GM21423 (cell line): ENCODE results near the gene ATG7.
"Not testable (repeated sequence)": the region's sequence is repeated elsewhere in the genome, so short reads cannot be mapped to it uniquely, and the experiment has no call there.

Source experiments
- ATAC-seq: cut with Tn5 transposase; IDR thresholded peaks from one replicate; pipeline ENCODE4 v1.9.1; 2021; ENCODE audit warnings: mild to moderate bottlenecking, moderate library complexity; ENCODE audit not compliant: unreplicated experiment

Gene ATG7

DNA sequence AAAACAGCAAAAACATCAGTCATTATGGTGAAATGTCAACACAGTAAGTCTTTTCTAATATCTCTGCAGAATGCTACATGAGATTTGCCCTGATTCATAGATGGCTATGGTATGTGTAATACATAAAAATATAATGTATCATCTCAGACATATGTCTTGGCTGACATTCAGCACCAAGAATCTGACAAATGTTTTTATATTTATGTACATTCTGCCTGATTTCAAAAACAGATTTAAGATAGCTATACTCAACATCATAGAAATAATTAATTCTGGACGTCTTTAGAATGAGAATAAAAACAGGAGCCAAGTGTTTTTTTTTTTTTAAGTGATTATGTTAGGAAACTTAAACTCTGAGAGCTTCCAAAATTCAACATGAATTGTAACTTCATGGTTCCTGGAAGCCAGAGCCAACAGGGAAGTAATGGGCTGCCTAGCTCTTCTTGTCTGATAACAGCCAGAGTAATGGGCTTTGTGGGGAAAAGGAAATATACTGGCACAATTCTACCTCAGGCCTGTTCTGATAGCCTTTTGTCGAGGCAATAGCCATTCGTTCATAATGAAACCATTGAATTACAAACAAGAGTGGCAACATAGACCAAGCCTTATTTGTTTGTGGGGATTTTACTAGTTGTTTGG lies 187.1 kb downstream of the ATG7 start:
- no peak for ATAC-seq

DNA sequence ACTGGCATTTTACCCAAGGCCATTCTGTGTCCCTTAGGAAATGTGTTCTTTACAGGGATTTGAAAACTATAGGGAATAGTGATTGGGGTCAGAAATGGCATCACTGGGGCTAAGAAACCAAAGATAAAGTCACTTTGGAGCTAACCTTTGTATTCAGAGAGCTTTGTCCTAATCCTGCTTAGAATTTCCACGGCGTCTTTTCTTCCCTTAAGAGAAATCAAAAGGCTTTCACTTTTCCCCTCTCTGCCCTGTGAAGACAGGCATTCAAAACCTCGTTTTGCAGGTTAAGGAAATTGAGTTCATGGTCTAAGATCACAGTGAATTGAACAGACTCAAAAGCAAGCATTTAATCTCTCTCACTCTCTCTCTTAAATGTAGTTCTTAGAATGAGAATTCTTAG lies 189.0 kb downstream of the ATG7 start:
- ATAC-seq, result no peak

DNA sequence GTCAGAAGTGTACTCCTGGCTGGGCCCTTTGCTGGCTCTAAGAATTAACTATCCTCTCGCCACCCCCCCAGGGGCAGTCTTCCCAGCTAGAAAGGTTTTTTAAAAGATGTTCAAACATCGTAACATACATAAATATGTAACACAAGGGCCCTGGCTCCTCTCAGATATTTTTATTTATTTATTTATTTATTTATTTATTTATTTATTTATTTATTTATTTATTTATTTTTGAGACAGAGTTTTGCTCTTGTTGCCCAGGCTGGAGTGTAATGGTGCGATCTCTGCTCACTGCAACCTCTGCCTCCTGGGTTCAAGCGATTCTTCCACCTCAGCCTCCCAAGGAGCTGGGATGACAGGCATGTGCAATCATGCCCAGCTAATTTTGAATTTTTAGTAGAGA lies 190.5 kb downstream of the ATG7 start:
- ATAC-seq, result not testable (repeated sequence)

DNA sequence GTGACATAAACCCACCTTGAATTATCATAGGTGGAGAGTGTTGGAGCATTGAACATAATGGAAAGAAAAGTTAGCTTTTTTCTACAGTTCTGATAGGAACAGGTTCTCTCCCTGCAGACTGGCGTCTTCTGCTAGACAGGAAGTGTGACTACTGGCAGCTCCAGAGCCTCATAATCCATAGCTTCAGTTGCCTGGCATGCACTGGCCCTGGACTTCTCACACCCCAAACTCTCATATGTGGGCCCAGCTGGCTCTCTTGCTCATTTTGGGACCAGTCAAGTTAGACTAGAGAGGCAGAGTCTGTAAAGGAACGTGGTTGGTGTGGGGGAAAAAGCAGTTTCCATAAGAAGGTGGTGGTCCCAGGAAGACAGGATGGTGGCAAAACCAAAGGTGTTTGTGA lies 191.4 kb downstream of the ATG7 start:
- no peak for ATAC-seq

DNA sequence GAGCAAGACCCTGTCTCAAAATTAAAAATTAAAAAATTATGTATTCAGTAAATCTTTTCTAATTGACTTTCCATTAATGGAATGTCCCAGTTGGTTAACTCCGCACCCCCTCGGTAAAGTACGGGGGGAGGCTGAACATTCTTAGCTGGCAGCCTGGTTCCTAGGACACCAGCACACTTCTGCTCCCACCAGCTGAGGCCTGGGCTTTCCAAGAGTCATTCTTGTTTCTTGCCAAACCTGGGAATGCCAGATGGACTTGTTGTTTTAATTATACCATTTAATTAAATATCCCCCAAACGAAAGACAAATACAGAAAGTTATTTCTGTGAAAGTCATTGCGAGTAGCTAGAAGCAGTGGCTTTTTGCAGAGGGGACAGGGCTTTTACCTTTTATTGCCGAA lies 192.2 kb downstream of the ATG7 start:
- no peak for ATAC-seq

DNA sequence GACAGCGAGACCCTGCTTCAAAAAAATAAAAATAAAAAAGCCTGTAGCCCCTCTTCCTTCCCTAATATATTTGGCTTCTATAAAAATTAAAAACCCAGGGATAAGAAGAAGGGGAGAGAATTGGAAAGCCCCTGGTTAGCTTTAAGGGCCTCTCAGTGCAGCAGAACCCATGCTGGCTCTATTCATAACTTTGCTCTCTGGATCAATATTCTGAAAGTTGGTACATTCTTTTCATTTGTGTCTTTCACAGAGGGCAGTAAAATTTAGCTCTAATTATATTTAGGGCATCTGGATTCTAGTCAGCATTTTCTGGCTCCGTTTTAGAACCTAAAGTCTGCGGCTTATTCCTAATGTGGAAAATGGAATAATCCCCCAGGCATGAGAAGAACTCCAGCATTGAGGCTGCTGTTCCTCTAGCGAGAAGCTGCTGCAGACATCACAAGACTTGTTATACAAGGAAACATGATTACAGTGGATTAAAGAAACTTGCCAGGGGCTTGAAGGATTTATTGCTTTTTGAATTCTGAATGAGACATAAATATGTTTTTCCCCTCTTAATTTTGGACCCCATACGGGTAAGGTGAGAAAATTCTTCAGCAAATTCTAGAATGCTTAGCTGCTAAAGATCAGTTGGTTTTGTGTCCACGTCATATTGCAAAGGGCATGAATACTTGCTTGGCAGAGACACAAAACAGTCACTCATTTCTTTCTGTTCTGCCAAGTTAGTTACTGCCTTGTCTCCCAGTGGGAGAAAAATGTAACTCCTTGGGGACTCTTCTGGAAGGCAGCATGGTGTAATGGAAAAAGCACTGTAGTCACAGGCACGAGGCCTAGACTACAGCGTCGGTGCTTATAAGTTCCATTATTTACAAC lies 193.8 kb downstream of the ATG7 start:
- no peak for ATAC-seq

DNA sequence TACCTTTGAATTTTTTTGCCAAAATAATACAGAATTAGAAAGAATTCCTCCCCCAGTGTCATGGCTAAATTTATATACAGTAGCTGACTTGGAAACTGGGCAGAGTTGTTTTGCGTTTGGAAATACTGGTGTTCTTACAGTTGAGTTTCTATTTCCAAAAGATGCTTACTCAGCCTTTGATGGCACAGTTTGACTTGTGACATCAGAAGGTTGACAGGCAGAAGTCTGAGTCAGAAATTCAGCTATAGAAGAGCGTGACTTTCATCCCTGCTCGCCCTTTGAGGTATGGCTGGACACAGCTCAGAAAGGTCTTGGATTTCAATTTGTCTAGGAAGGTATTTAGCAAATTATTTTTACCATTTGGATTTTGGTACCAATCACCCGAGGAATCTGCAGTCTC lies 195.7 kb downstream of the ATG7 start:
- ATAC-seq, result no peak

DNA sequence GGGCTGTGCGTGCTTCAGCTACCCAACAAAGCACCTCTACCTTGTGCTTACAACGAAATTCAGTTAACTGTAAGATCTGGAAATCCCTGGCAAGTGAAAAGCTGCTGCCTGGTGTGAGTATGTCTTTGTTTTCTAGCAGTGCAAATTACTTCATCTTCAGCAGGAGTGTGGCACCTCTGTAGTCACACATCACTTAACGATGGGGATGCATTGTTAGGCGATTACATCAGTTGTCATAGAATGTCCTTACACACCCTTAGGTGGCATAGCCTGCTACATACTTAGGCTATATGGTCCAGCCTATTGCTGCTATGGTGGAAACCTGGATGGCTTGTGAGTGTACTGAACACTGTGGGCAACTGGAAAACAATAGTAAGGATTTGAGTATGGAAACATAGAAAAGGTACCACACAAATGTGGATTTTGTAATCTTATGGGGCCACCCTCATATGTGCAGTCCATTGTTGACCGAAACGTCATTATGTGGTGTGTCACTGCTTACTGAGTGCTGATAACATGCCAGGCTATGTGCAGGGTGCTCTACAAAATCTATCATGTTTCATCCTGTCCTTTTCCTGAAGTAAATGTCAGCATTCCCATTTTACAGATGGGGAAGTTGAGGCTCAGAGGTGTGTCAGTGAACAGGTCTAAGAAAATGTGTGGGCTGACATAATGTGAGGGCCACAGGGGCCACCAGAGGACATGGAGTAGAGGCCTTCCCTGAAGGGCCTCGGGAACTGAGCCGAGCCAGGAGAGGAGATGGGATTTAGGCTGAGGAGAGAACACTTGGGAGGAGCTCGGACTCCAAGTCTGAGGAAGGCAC lies 198.0 kb downstream of the ATG7 start:
- no peak for ATAC-seq

DNA sequence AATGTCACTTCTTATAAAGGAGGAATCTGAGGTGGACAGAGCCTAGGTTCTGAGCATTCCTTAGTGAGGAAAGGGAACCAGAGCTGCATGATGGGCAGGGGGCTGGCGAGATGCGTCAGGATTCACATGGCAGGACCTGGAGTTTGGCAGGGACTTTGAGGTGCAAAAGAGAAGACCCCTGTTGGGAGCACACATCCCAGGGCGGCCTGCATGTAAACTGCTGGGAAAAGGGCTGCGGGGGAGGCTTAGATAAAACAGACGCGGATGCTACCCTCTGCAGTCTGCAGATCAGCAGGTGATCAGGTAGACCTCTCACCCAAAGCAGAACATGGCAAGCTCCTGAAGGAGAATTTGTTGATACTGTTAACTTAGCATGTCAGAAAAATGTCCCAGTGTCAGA lies 203.1 kb downstream of the ATG7 start:
- ATAC-seq, result no peak

DNA sequence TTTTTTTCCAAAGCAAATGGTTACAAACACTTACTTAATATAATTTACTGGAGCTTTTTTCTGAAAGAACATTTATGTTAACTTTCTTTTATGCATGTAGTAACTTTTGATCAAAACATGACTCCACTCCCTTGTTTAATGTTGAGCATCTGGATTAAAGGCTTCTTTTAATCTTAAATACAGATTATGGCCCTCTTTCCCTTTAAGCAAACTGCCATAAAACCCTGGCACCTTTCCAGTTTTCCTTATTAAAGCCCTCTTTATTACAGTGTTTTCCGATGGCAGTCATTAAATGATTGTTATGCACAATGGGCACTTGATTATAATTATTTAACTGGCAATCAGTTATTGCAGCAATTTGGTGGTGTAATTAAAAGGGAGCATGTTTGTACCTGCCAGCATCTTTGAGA lies 204.5 kb downstream of the ATG7 start:
- ATAC-seq, result no peak

DNA sequence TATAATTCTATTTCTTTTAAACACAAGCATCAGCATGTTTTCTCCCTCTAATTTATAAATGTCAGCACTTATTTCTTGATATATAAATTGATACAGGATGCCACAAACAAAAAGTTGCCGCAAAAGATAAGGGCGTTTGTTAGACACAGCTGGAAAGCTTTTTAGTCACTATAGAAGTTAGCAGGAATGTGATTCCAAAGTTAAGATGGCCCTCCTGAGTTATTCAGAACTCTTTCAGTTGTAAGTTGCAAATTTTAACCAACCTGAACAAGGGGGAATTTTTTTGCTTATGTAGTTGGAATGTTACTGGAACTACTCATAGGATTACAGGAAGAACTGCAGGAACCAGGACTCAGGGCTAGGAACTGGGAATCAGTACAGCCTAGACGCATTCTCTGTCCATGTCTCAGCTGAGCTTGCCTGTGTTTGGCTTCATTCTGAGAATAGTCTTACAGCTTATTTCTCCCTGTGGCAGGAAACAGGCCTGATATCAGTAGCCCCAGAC lies 205.3 kb downstream of the ATG7 start:
- ATAC-seq, result no peak

DNA sequence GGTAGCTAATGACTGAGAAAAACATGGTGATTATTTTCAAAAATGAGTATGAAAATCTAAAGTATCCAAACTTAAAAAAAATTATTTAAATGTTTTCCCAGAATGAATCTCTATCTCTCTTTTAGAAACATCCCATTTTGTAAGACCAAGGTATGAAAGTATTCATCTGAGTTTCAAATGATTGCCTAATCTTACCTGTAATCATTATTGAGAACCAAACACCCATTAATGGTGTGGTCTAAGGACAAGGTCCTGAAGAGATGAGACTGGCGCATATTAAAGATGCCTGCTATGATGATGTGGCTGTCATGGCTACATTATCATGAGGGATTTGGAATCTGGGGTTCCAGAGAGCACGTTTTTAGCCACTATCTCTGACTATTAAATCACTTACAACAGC lies 206.0 kb downstream of the ATG7 start:
- ATAC-seq, result no peak

DNA sequence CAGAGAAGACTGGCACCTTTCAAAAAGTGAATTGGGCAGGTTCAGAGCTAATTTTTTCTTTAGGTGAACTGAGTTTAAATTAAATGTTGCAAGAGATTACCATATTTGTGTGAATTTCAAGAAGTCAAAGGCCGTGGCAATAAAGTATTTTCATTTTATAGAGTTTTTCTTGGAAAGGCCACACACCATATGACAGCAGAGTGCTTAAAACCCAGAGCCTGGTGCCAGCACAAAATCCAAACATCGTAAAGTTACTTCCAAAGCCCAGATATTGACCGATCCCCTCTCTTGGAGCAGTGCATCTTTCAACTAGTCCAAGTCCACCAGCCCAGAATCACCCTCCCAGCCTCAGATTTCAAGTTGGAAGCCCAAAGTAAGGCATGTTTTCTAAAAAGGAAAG lies 207.0 kb downstream of the ATG7 start:
- no peak for ATAC-seq

DNA sequence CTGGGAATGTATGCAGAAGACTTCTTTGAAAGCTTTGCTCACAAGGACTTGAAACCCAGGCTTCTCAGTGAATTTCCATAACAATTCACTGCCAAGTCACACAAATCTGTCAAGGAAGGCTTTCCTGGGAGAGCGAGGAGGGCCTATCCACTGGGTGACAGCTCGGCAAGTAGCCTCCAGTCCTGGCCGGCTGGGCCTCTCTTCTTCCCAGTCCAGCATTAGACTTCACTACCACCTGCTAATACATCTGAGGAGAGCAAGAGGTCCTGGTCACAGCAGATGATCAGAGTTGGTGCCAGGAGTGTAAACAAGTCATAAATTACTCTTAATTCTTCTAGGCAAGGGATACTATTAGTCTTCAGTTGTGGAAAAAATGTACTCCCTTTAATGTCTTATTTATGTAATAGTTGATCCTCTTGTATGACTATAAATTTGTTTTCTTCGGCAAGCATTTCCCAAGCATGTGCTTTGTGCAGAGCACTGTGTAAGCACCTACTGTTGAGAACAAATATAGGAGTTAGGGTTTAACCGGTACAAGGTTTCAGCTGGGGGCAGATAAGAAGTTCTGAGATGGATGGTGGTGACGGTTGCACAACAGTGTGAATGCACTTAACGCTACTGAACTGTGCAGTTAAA lies 208.6 kb downstream of the ATG7 start:
- no peak for ATAC-seq

DNA sequence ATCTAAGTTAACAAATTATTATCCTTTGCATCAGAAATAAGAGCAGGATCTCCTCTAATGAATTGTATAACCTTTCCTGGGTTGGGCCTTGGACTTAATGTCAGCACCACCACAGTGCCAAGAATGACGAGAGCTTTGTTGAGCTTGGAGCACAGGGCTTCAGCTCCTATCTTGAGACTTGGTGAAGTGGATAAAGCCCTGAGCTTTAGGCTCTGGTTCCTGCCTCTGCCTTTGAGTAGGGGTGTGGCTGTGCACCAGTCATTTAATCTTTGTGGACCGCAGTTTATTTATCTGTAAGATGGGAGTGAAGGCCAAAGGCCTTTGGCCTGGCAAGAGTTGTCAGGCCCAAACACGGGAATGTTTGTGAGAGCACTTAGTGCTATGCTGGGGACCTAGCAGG lies 209.4 kb downstream of the ATG7 start:
- ATAC-seq, result no peak

DNA sequence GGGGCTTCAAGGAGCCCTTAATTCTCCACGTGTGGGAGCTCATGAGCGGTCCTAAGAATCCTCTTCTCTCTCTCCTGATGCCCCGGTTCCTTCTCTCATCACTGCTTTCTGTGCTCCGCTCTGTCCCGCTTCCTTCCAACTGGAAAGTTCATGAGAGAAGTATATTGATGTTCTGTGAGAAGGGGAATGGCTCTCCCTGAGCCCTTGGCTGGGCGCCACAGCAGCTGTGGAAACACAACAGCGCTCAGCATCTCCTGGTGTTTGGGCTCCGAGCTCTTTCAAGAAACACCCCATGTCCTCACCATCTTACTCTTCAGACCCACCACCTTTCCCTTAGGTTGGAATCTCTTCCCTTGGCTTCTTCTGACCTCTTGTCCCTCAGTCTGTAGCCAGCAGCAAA lies 209.8 kb downstream of the ATG7 start:
- ATAC-seq, result no peak

DNA sequence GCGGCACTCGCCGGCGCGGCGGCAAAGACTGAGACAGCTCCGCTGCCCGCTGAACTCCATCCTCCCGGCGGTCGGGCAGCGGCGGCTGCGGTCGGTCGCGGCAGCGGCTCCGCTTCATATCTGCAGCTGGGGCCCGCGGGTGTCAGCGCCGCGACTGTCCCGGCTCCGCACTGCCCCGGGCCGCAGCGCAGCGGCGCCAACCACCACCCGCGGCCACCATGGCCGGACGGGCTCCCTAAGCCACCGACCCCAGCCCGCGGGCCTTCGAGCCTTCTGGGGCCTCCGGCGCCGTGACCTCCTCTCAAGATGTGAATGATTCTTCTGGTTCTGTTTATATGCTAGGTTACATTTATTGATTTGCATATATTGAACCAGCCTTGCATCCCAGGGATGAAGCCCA lies 216.2 kb downstream of the ATG7 start:
- ATAC-seq, result not testable (repeated sequence)

DNA sequence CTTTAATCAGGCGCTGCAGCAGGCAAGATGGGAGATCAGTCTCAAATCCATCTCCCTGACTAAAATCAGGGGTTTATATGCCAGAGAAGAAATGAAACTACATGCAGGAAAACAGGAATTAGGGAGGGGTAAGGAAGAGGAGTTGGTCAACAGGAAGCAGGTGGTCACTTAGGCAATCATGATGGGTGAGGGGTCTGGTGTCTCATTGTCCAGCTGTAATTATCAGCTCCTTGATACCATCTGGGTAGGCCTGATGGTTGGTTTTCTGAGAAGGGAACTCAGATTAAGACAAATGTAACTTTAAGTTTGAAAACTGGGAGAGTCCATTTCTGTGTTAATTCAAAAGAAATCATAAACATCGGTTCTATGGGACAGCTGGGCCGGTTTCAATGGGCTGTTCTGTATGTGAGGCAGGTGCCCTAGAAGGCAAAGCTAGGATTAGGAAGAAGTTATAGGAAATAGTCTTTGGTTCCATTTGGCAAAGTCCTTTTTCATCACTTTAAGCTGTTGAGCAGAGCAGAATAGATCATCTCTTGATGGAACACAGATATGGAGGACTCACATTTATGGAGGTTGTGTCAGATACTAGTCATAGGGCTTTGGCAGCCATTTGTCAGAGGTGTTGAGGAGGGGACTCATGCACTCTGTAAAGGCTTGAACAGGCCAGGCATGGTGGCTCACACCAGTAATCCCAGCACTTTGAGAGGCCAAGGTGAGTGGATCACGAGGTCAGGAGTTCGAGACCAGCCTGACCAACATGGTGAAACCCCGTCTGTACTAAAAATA lies 222.1 kb downstream of the ATG7 start:
- no peak for ATAC-seq

DNA sequence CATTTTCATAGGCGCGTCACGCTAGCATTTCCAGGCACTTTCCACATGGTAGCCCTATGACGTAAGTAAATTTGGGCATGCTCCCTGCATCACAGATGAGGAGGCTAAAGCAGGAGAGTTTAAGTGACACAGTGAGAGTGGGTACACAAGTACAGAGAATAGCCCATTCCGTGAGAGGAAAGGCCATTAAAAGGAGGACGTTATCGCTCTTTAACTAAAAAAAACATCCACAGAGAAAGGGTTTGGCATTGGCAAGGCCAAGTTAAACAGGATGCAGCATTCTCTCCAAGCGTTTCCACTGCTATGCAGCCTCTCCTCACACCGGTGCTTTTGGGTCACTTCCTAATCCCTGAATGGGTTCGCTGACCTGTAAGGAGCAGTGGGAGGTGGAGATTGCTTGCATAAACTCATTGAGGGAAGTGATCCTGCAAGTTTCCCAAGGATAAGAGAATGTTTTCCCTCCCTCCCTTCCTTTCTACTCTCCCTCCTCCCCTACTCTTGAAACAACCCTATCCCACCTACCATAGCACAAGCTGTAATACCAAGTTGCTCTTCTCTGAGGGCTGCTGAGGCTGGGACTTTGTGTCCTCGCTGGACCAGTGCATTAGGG lies 223.9 kb downstream of the ATG7 start:
- ATAC-seq, result no peak

DNA sequence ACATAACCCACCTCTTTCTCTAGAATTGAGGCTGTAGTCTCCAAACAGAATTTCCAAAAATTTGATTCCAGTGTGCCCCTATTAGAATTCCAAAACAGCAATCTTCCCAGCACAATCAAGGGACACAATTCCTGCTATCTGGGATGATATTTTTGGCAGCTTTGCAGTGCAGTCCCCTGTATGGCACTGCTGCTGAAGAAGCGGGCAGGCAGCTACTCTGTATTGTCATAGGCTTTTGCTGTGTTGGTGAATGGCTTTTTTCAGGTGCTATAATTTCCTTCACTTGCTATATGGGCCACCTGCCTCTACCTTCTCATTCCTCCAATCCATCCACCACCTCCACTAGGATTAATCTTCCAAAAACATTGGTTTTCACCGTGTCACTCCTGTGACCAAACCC lies 226.0 kb downstream of the ATG7 start:
- no peak for ATAC-seq
